KOPT-K1 (cell line): ENCODE results near the gene MYO5A.
A peak's percentile ranks its signal among the peaks of the same experiment; 100 is the strongest.

Experiments
- H3K27ac ChIP-seq: fragments of 200-600 bp; sonication (generic); 2 replicates; pipeline ENCODE4 v1.5.1; 2016; ENCODE audit warnings: antibody characterized with exemption, mild to moderate bottlenecking, low read depth, low read length; ENCODE audit not compliant: poor library complexity, severe bottlenecking
- H3K36me3 ChIP-seq: fragments of 200-600 bp; sonication (generic); 2 replicates; pipeline ENCODE4 v1.5.1; 2017; ENCODE audit warnings: antibody characterized with exemption, mild to moderate bottlenecking, low read length, moderate library complexity; ENCODE audit not compliant: insufficient read depth
- H3K9me3 ChIP-seq: fragments of 200-600 bp; sonication (generic); 2 replicates; pipeline ENCODE4 v1.5.1; 2017; ENCODE audit warnings: antibody characterized with exemption, low read length, mild to moderate bottlenecking; ENCODE audit not compliant: insufficient read depth, poor library complexity, severe bottlenecking

The MYO5A gene

GRCh38 chr15:52263563-52264282 lies 265.0 kb downstream of the MYO5A start:
- peak overlapping the region; percentile 73 for H3K27ac ChIP-seq
- no peaks in the 10 kb centered on the region for H3K9me3 ChIP-seq
- no peaks in the 10 kb centered on the region for H3K36me3 ChIP-seq

GRCh38 chr15:52262364-52262763 lies 266.3 kb downstream of the MYO5A start:
- H3K9me3 ChIP-seq, result no peaks in the 10 kb centered on the region
- peak overlapping the region; percentile 73 for H3K27ac ChIP-seq
- no peaks in the 10 kb centered on the region for H3K36me3 ChIP-seq

- Histone ChIP-seq H3K36me3 (no peaks in the 10 kb centered on the region), H3K27ac (peak overlapping the region; percentile 73), H3K9me3 (no peaks in the 10 kb centered on the region)
Measured at GRCh38 chr15:52261498-52262242, 267.0 kb downstream of the MYO5A start.

GRCh38 chr15:52261026-52261425 lies 267.7 kb downstream of the MYO5A start:
- H3K27ac ChIP-seq, result peak overlapping the region; percentile 73
- H3K36me3 ChIP-seq, result no peaks in the 10 kb centered on the region
- no peaks in the 10 kb centered on the region for H3K9me3 ChIP-seq

- no peaks in the 10 kb centered on the region for H3K36me3 ChIP-seq
- H3K9me3 ChIP-seq, result no peaks in the 10 kb centered on the region
- no peak overlapping the region for H3K27ac ChIP-seq
Measured at GRCh38 chr15:52259503-52259902, 269.2 kb downstream of the MYO5A start.

GRCh38 chr15:52258461-52258860 lies 270.2 kb downstream of the MYO5A start:
- Histone ChIP-seq H3K9me3 (no peaks in the 10 kb centered on the region), H3K36me3 (no peaks in the 10 kb centered on the region), H3K27ac (no peak overlapping the region)

GRCh38 chr15:52257734-52258062 lies 271.0 kb downstream of the MYO5A start:
- no peaks in the 10 kb centered on the region for H3K36me3 ChIP-seq
- H3K27ac ChIP-seq, result peak overlapping the region; percentile 42
- H3K9me3 ChIP-seq, result no peaks in the 10 kb centered on the region
